Esophagus muscularis mucosa (tissue), 3 donors: ENCODE results near the gene TSPYL6.

Source experiments
- POLR2A ChIP-seq: fragments of 450-650 bp; IDR thresholded peaks from one replicate; pipeline ENCODE4 v1.6.1; 2017; ENCODE audit warnings: antibody characterized with exemption, moderate library complexity, mild to moderate bottlenecking, low read depth
- TF ChIP-seq, protein P1 (sequence below), 3 experiments: fragments of 200-600 bp in 2 of 3; fragments of 450-650 bp in 1 of 3; sonication (generic) in 2 of 3; IDR thresholded peaks; one replicate each; pipeline ENCODE4 v1.5.1; 2017 to 2019; ENCODE audit warnings: antibody characterized with exemption in 3 of 3, mild to moderate bottlenecking in 2 of 3, moderate library complexity in 1 of 3

DNA sequence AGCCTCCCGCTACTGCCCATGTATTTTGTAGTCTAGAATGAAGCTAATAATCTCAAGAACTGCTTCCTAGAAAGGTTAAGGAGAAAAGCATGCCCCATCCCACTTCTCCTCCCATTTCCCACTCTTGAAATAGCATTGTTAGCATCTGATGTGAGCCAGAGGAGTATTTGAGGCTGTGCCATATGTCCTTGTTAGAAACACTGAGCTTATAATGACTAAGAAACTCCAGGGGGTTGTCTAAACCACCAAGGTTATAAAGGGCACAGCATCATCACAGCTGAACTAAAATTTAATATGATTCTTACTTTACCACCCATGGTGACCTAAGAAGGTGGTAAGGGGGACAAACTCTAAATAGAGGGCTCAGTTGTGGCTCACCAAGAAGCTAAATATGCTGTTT lies 16.6 kb downstream of the TSPYL6 start:
- TF ChIP-seq POLR2A, result no peak
- TF ChIP-seq, protein P1, sequence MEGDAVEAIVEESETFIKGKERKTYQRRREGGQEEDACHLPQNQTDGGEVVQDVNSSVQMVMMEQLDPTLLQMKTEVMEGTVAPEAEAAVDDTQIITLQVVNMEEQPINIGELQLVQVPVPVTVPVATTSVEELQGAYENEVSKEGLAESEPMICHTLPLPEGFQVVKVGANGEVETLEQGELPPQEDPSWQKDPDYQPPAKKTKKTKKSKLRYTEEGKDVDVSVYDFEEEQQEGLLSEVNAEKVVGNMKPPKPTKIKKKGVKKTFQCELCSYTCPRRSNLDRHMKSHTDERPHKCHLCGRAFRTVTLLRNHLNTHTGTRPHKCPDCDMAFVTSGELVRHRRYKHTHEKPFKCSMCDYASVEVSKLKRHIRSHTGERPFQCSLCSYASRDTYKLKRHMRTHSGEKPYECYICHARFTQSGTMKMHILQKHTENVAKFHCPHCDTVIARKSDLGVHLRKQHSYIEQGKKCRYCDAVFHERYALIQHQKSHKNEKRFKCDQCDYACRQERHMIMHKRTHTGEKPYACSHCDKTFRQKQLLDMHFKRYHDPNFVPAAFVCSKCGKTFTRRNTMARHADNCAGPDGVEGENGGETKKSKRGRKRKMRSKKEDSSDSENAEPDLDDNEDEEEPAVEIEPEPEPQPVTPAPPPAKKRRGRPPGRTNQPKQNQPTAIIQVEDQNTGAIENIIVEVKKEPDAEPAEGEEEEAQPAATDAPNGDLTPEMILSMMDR (IDR thresholded peaks at IDR 0.05), result no peak
